T-helper 2 cell (primary cell): ENCODE data around the gene STON2.
"Not testable (repeated sequence)": the region's sequence is repeated elsewhere in the genome, so short reads cannot be mapped to it uniquely, and the experiment has no call there.

ENCODE experiments used
- DNase-seq, 5 experiments: peaks; one replicate each; pipeline versions ENCODE4 v3.0.0 to v3.0.0-alpha.2; 2012 to 2022

STON2 gene

GRCh38 chr14:81261176-81261575 is 138.9 kb downstream of the STON2 start:
- DNase-seq: no peak

DNA sequence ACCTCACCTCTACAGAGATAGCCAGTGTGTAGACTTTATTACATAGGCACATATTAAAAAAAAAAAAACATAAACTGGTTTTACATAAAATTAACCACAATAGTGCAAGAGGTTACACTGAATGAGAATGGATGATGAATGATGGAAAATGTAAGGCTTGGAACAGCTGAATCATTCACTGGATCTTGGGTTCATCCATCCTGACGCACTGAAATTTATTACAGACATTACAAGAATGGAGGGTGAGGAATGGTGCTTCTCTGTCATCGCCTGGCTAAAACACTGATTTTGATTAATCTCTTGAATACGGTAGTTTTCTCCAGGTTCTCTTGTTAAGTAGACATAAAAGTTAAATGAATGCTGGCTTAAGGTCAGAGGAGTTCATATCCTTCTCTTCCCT is 139.4 kb downstream of the STON2 start:
- no peak for DNase-seq

DNA sequence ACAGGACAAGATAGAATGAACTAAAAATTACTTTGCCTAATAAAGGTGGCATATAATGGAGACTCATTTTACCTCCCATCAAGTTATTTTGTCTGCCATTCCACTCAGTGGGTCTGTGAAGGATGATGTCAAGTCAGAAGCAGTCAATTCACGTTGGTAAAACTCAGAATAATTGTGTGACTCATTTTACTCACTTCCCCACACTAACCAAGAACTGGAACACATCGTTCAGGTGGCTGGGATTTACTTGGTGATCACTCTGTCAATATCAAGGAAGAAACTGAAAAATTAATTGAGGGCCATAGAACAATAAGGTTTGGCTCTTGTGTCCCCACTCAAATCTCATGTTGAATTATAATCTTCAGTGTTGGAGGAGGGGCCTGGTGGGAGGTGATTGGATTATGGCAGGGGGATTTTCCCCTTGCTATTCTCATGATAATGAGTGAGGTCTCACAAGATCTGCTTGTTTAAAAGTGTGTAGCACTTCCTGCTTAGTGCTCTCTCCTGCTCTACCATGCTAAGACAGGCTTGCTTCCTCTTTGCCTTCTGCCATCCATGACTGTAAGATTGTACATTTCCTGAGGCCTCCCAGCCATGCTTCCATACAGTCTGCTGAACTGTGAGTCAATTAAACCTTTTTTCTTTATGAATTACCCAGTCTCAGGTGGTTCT is 143.7 kb downstream of the STON2 start:
- no peak for DNase-seq

GRCh38 chr14:81252278-81252677 is 147.8 kb downstream of the STON2 start:
- no peak for DNase-seq

- no peak for DNase-seq
These were observed 152.8 kb downstream of the STON2 start for GRCh38 chr14:81247271-81247766.

GRCh38 chr14:81246461-81247270 is 153.5 kb downstream of the STON2 start:
- DNase-seq: peak in 1 of 5 experiments; percentile 57

- DNase-seq: no peak
These were observed 154.4 kb downstream of the STON2 start for GRCh38 chr14:81245771-81246170.

GRCh38 chr14:81244431-81244830 is 155.7 kb downstream of the STON2 start:
- DNase-seq: not testable (repeated sequence)

- no peak for DNase-seq
These were observed 156.6 kb downstream of the STON2 start for GRCh38 chr14:81243499-81243898.

DNA sequence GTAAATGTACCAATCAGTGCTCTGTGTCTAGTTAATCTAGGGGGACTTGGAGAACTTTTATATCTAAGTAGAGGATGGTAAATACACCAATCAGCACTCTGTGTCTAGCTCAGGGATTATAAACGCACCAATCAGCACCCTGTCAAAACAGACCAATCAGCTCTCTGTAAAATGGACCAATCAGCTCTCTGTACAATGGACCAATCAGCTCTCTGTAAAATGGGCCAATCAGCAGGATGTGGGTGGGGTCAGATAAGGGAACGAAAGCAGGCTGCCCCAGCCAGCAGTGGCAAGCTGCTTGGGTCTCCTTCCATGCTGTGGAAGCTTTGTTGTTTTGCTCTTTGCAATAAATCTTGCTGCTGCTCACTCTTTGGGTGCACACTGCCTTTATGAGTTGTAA is 163.3 kb downstream of the STON2 start:
- not testable (repeated sequence) for DNase-seq

DNA sequence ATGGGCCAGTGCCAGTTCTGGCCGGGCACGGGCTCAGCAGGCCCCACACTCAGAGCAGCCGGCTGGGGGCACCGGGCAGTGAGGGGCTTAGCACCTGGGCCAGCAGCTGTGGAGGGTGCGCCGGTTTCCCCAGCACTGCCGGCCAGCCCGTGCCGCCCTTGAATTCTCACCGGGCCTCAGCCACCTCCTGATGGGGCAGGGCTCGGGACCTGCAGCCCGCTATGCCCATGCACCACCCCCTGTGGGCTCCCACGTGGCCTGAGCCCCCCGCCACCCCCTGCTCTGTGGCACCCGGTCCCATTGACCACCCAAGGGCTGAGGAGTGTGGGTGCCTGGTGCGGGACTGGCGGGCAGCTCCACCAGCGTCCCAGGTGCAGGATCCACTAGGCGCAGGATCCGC is 164.0 kb downstream of the STON2 start:
- no peak for DNase-seq

GRCh38 chr14:81235096-81235495 is 165.0 kb downstream of the STON2 start:
- DNase-seq: no peak

GRCh38 chr14:81234278-81234677 is 165.8 kb downstream of the STON2 start:
- DNase-seq: no peak

DNA sequence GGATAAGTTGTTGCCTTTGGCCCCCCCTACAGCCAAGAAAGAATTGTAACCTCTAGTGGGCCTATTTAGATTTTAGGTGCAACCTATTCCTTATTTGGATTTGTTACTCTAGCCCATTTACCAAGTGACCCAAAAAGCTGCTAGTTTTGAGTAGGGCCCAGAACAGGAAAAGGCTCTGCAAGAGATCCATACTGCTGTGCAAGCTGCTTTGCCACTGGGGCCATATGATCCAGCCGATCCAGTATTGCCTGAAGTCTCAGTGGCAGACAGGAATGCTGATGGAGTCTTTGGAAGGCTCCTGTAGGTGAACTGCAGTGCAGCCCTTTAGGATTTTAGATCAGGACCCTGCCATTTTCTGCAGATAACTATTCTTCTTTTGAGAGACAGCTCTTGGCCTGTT is 166.5 kb downstream of the STON2 start:
- no peak for DNase-seq

- no peak for DNase-seq
These were observed 168.6 kb downstream of the STON2 start for GRCh38 chr14:81231540-81231939.

GRCh38 chr14:81224222-81224621 is 175.9 kb downstream of the STON2 start:
- DNase-seq: no peak

- not testable (repeated sequence) for DNase-seq
These were observed 176.3 kb downstream of the STON2 start for GRCh38 chr14:81223788-81224187.

- DNase-seq: no peak
These were observed 177.4 kb downstream of the STON2 start for GRCh38 chr14:81222691-81223090.

DNA sequence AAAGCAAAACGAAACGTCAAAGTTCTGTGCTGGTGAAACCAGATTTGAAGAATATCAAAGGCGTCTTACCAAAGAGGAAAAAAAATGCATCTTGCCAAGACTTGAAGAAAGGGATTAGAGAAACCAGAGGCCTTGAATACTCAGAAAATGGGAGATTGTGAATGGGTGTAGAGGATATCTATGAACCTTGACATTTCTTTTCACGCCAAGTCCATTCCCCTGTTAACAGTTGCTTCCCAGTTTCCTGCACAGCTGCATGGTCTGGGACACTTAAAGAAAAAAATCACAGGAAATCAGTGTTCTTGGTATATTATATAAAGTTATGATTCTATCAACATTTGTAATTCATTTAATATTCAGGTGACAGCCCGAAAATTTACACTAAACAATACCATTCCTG is 178.0 kb downstream of the STON2 start:
- DNase-seq: no peak

DNA sequence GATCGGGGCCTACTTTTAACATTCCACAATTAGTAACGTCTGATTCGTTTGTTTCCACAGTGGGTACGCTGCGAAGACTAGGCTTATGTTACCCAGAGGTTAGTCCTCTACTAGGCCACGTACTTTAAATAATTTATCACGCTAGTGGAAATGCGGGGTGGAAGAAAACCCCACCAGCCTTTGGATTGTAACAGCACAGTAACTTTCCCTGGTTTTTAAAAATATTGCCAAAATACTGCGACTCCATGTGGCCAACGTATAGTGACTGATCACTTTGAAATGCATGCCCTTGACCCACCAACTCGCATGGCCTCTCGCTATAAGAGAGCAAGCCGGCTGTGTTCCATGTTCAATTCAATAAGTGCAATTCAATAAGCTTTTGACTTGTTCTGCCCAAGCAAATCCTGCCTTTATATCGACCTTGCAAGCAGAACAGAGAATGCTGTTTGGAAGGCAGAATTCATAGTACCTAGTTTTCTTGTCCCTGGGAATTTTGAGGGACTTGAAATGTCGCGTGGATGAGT is 178.5 kb downstream of the STON2 start:
- DNase-seq: no peak

GRCh38 chr14:81220830-81221578 is 179.1 kb downstream of the STON2 start, which contains the start of gene GTF2A1:
Gene GTF2A1, minus strand, starts transcription at chr14:81220959. Its CDS starts 441 bp downstream, at chr14:81220518.
- peak; percentile 87 to 98 (median 93) for DNase-seq

GRCh38 chr14:81220580-81220829 is 179.6 kb downstream of the STON2 start:
- DNase-seq: no peak
